GM21737 (cell line): ENCODE data around the gene RRN3.
"Not testable (repeated sequence)": the region's sequence is repeated elsewhere in the genome, so short reads cannot be mapped to it uniquely, and the experiment has no call there.

ENCODE experiments used
- ATAC-seq: cut with Tn5 transposase; IDR thresholded peaks from one replicate; pipeline ENCODE4 v1.9.1; 2021; ENCODE audit warnings: mild to moderate bottlenecking, moderate library complexity; ENCODE audit not compliant: unreplicated experiment

RRN3 gene

GRCh38 chr16:15028801-15029698 is 65.0 kb downstream of the RRN3 start:
- ATAC-seq, result not testable (repeated sequence)

GRCh38 chr16:15028345-15028715 is 65.7 kb downstream of the RRN3 start:
- ATAC-seq, result not testable (repeated sequence)

- ATAC-seq, result not testable (repeated sequence)
These were observed 66.3 kb downstream of the RRN3 start for GRCh38 chr16:15027503-15028344.

GRCh38 chr16:15027051-15027450 is 67.0 kb downstream of the RRN3 start:
- ATAC-seq, result not testable (repeated sequence)

- ATAC-seq, result not testable (repeated sequence)
These were observed 68.7 kb downstream of the RRN3 start for GRCh38 chr16:15025234-15025951.

- ATAC-seq, result not testable (repeated sequence)
These were observed 69.2 kb downstream of the RRN3 start for GRCh38 chr16:15024858-15025199.

GRCh38 chr16:15023381-15024077 is 70.5 kb downstream of the RRN3 start:
- not testable (repeated sequence) for ATAC-seq

GRCh38 chr16:15022194-15022593 is 71.9 kb downstream of the RRN3 start:
- peak; percentile 75 for ATAC-seq

- not testable (repeated sequence) for ATAC-seq
These were observed 72.6 kb downstream of the RRN3 start for GRCh38 chr16:15021429-15021828.

- ATAC-seq, result not testable (repeated sequence)
These were observed 77.0 kb downstream of the RRN3 start for GRCh38 chr16:15016951-15017580.

- ATAC-seq, result not testable (repeated sequence)
These were observed 77.7 kb downstream of the RRN3 start for GRCh38 chr16:15016354-15016753.

- ATAC-seq, result not testable (repeated sequence)
These were observed 78.4 kb downstream of the RRN3 start for GRCh38 chr16:15015671-15016070.

- ATAC-seq, result not testable (repeated sequence)
These were observed 81.1 kb downstream of the RRN3 start for GRCh38 chr16:15012941-15013340.
